H9 (cell line): ENCODE measurements around the gene STAG2. TPM values are rescaled to one million over a fixed set of nuclear protein-coding genes. Genes with fewer than 3 reads are reported as not detected.

ENCODE experiments used
- DNase-seq: peaks from one replicate; pipeline ENCODE4 v3.0.0-alpha.2; 2017
- H2AFZ ChIP-seq: one replicate; pipeline ENCODE4 v1.6.1; 2013; ENCODE audit warnings: mild to moderate bottlenecking, low read length, control low read depth, moderate library complexity
- H2AK5ac ChIP-seq: 2 replicates; pipeline ENCODE4 v1.6.1; 2013; ENCODE audit warnings: low read length, control low read depth, mixed read lengths; ENCODE audit not compliant: insufficient read length
- H2BK120ac ChIP-seq: one replicate; pipeline ENCODE4 v1.6.1; 2013; ENCODE audit warnings: low read depth, mild to moderate bottlenecking, low read length, control low read depth, inconsistent platforms; ENCODE audit not compliant: poor library complexity, severe bottlenecking
- H2BK12ac ChIP-seq: 2 replicates; pipeline ENCODE4 v1.6.1; 2013; ENCODE audit warnings: low read length, control low read depth, mixed read lengths, low read depth; ENCODE audit not compliant: insufficient read length
- H2BK15ac ChIP-seq: 2 replicates; pipeline ENCODE4 v1.6.1; 2013; ENCODE audit warnings: low read depth, low read length, control low read depth
- H2BK20ac ChIP-seq: one replicate; pipeline ENCODE4 v1.6.1; 2013; ENCODE audit warnings: low read depth, mild to moderate bottlenecking, low read length, control low read depth, inconsistent platforms; ENCODE audit not compliant: poor library complexity, severe bottlenecking
- H2BK5ac ChIP-seq: 2 replicates; pipeline ENCODE4 v1.6.1; 2013; ENCODE audit warnings: low read length, control low read depth, mixed read lengths; ENCODE audit not compliant: insufficient read length
- H3K14ac ChIP-seq: 2 replicates; pipeline ENCODE4 v1.6.1; 2013; ENCODE audit warnings: low read length, control low read depth; ENCODE audit not compliant: insufficient read depth
- H3K18ac ChIP-seq: 2 replicates; pipeline ENCODE4 v1.6.1; 2013; ENCODE audit warnings: low read depth, mild to moderate bottlenecking, mixed read lengths, low read length, control low read depth; ENCODE audit not compliant: insufficient read length
- H3K23ac ChIP-seq: 2 replicates; pipeline ENCODE4 v1.6.1; 2013; ENCODE audit warnings: low read length, control low read depth, mixed read lengths, low read depth; ENCODE audit not compliant: insufficient read length
- H3K23me2 ChIP-seq: 2 replicates; pipeline ENCODE4 v1.6.1; 2013; ENCODE audit warnings: low read depth, mild to moderate bottlenecking, mixed read lengths, low read length, control low read depth; ENCODE audit not compliant: insufficient read length, poor library complexity, severe bottlenecking
- H3K27ac ChIP-seq: 2 replicates; pipeline ENCODE4 v1.5.1; 2013; ENCODE audit warnings: low read length, control low read depth, mixed read lengths, low read depth; ENCODE audit not compliant: insufficient read length
- H3K27me3 ChIP-seq: 2 replicates; pipeline ENCODE4 v1.6.1; 2013; ENCODE audit warnings: low read length, control low read depth, inconsistent platforms; ENCODE audit not compliant: insufficient read depth
- H3K4ac ChIP-seq: 2 replicates; pipeline ENCODE4 v1.6.1; 2013; ENCODE audit warnings: low read depth, mild to moderate bottlenecking, control low read depth, inconsistent platforms, low read length, moderate library complexity
- H3K4me1 ChIP-seq: 2 replicates; pipeline ENCODE4 v1.6.1; 2013; ENCODE audit warnings: low read length, control low read depth, inconsistent platforms; ENCODE audit not compliant: insufficient read depth
- H3K4me2 ChIP-seq: 2 replicates; pipeline ENCODE4 v1.6.1; 2013; ENCODE audit warnings: low read length, control low read depth, mixed read lengths; ENCODE audit not compliant: insufficient read length, insufficient read depth
- H3K56ac ChIP-seq: 2 replicates; pipeline ENCODE4 v1.6.1; 2013; ENCODE audit warnings: low read depth, mild to moderate bottlenecking, mixed read lengths, low read length, control low read depth; ENCODE audit not compliant: insufficient read length
- H3K79me1 ChIP-seq: 2 replicates; pipeline ENCODE4 v1.6.1; 2013; ENCODE audit warnings: low read depth, mild to moderate bottlenecking, moderate library complexity, low read length, control low read depth, inconsistent platforms; ENCODE audit not compliant: insufficient read depth, poor library complexity, severe bottlenecking
- H3K79me2 ChIP-seq: 2 replicates; pipeline ENCODE4 v1.6.1; 2013; ENCODE audit warnings: low read length, control low read depth, inconsistent platforms; ENCODE audit not compliant: insufficient read depth
- H3K9ac ChIP-seq: 2 replicates; pipeline ENCODE4 v1.6.1; 2013; ENCODE audit warnings: low read length, control low read depth, mixed read lengths; ENCODE audit not compliant: insufficient read length; ENCODE audit errors: extremely low read depth
- H3K9me3 ChIP-seq: one replicate; pipeline ENCODE4 v1.6.1; 2013; ENCODE audit warnings: low read depth, low read length, inconsistent platforms; ENCODE audit not compliant: control insufficient read depth
- H3T11ph ChIP-seq: one replicate; pipeline ENCODE4 v1.6.1; 2013; ENCODE audit warnings: mild to moderate bottlenecking, low read length, control low read depth, inconsistent platforms
- H4K20me1 ChIP-seq: one replicate; pipeline ENCODE4 v1.6.1; 2013; ENCODE audit not compliant: control insufficient read depth, insufficient read length, insufficient read depth
- H4K5ac ChIP-seq: 2 replicates; pipeline ENCODE4 v1.6.1; 2013; ENCODE audit warnings: low read depth, mild to moderate bottlenecking, mixed read lengths, low read length, control low read depth; ENCODE audit not compliant: insufficient read length
- H4K8ac ChIP-seq: replicated peaks from 2 replicates; pipeline ENCODE4 v1.6.1; 2013; ENCODE audit warnings: low read length, control low read depth, mixed read lengths, low read depth; ENCODE audit not compliant: insufficient read length
- H4K91ac ChIP-seq: 2 replicates; pipeline ENCODE4 v1.6.1; 2013; ENCODE audit warnings: low read depth, mild to moderate bottlenecking, moderate library complexity, mixed read lengths, low read length, control low read depth; ENCODE audit not compliant: insufficient read length
- H3K27ac Mint-ChIP-seq, 3 experiments: 2 replicates in 2 of 3; 3 replicates in 1 of 3; pipeline ENCODE4 v1.8.0; 2020 to 2021; ENCODE audit warnings: mixed read lengths in 3 of 3, mild to moderate bottlenecking in 1 of 3, moderate library complexity in 1 of 3
- H3K27me3 Mint-ChIP-seq: 2 replicates; pipeline ENCODE4 v1.8.0; 2021; ENCODE audit warnings: low read depth, mild to moderate bottlenecking, moderate library complexity, mixed read lengths
- H3K36me3 Mint-ChIP-seq, 3 experiments: 2 replicates in 2 of 3; 3 replicates in 1 of 3; pipeline ENCODE4 v1.8.0; 2020 to 2021; ENCODE audit warnings: low read depth in 3 of 3, mixed read lengths in 3 of 3; ENCODE audit not compliant: insufficient read depth in 1 of 3
- H3K4me1 Mint-ChIP-seq, 2 experiments: 2 replicates each; pipeline ENCODE4 v1.8.0; 2020; ENCODE audit warnings: mixed read lengths in 2 of 2
- H3K4me3 Mint-ChIP-seq, 2 experiments: 2 replicates in 1 of 2; 3 replicates in 1 of 2; pipeline ENCODE4 v1.8.0; 2020 to 2021; ENCODE audit warnings: mild to moderate bottlenecking in 2 of 2, mixed read lengths in 2 of 2, moderate library complexity in 1 of 2
- H3K9me3 Mint-ChIP-seq, 2 experiments: 2 replicates in 1 of 2; 3 replicates in 1 of 2; pipeline ENCODE4 v1.8.0; 2020; ENCODE audit warnings: mild to moderate bottlenecking in 2 of 2, mixed read lengths in 2 of 2, moderate library complexity in 1 of 2
- CTCF ChIP-seq: fragments of 200-600 bp; sonication (generic); conservative IDR thresholded peaks from 3 replicates; pipeline ENCODE4 v1.8.0; 2021; ENCODE audit warnings: antibody characterized with exemption, mild to moderate bottlenecking
- WGBS: extraction: QIAGEN DNeasy Blood & Tissue Kit; methylation state at CpG from one replicate; pipeline ENCODE4 v1.1.7; 2013; ENCODE audit warnings: missing lambda C conversion rate, low lambda C conversion rate, mixed read lengths; ENCODE audit not compliant: insufficient read length; ENCODE audit errors: extremely low coverage; 5-methylcytosine and 5-hydroxymethylcytosine counted together
- total RNA-seq: library from RNA; stranded (reverse); gene quantifications from 2 replicates; pipeline ENCODE4 v1.2.1, GENCODE V29; 2021

The STAG2 gene
- total RNA-seq, 1 experiment from 2014 or later = 81.6 TPM

GRCh38 chrX:124113621-124114600 is 152.4 kb downstream of the STAG2 start:
- Histone ChIP-seq H3K4ac (no peak overlapping the region), H3T11ph (no peak overlapping the region), H3K4me1 (no peaks in the 10 kb centered on the region), H2AK5ac (no peak overlapping the region), H2BK5ac (no peak overlapping the region), H3K56ac (no peak overlapping the region), H3K79me1 (no peaks in the 10 kb centered on the region), H2BK15ac (no peak overlapping the region), H3K23me2 (no peaks in the 10 kb centered on the region), H3K23ac (no peak overlapping the region), H3K79me2 (no peaks in the 10 kb centered on the region), H4K91ac (no peak overlapping the region), H3K18ac (no peak overlapping the region), H4K8ac (no peak overlapping the region), H2BK20ac (no peak overlapping the region), H3K14ac (no peak overlapping the region), H2BK120ac (no peak overlapping the region), H3K9me3 (peaks cover 30% of the 10 kb centered on the region), H4K5ac (no peak overlapping the region), H2BK12ac (no peak overlapping the region), H3K4me2 (no peak overlapping the region), H3K27ac (no peak overlapping the region), H4K20me1 (no peaks in the 10 kb centered on the region), H3K9ac (no peak overlapping the region), H3K27me3 (no peaks in the 10 kb centered on the region), H2AFZ (no peak overlapping the region)
- Mint-ChIP-seq H3K4me1 (peaks cover 11 to 13% of the 10 kb centered on the region in 2 experiments), H3K4me3 (no peak overlapping the region), H3K9me3 (peaks cover 29 to 63% of the 10 kb centered on the region in 2 experiments), H3K36me3 (peaks cover 12 to 24% (median 13%) of the 10 kb centered on the region in 3 experiments), H3K27me3 (no peaks in the 10 kb centered on the region; the same call in 1 of the 2 replicates), H3K27ac (no peak overlapping the region; a peak in 4 of 7 replicates)
- no peak for TF ChIP-seq CTCF
- peak; percentile 26 for DNase-seq
- WGBS = no CpG with 5 or more reads among the region's 4 CpGs
